Hematopoietic multipotent progenitor cell (in vitro differentiated cells): Measurements from ENCODE around the gene DDAH2. TPM values are rescaled to one million over a fixed set of nuclear protein-coding genes. Genes with fewer than 3 reads are reported as not detected.
"Not testable (repeated sequence)": the region's sequence is repeated elsewhere in the genome, so short reads cannot be mapped to it uniquely, and the experiment has no call there.

Experiments
- DNase-seq, 3 donors: peaks; one replicate each; pipeline ENCODE4 v3.0.0-alpha.2; 2011 to 2015; ENCODE audit warnings: low read depth in 2 of 3, low spot score in 2 of 3
- total RNA-seq: library from RNA; depleted of rRNA; stranded (reverse); fragments of >200 nt; gene quantifications from one replicate; pipeline ENCODE4 v1.2.3, GENCODE V29; 2012

DDAH2 gene
- total RNA-seq, 1 donor, result 223 TPM

GRCh38 chr6:31715022-31715958, 13.8 kb downstream of the DDAH2 start, which contains the start of gene LY6G6D:
Gene LY6G6D, plus strand, starts transcription at chr6:31715348. Its CDS starts 8 bp downstream, at chr6:31715356.
- no peak for DNase-seq

GRCh38 chr6:31713991-31714684, 15.0 kb downstream of the DDAH2 start:
- no peak for DNase-seq

- no peak for DNase-seq
These were observed 15.6 kb downstream of the DDAH2 start for GRCh38 chr6:31713465-31713864.

- peak in 2 of 3 donors; percentile 66 to 74 for DNase-seq
These were observed 16.8 kb downstream of the DDAH2 start for GRCh38 chr6:31712296-31712695.

GRCh38 chr6:31711233-31711632, 17.9 kb downstream of the DDAH2 start:
- DNase-seq, result peak in 2 of 3 donors; percentile 54 to 64

- no peak for DNase-seq
These were observed 18.4 kb downstream of the DDAH2 start for GRCh38 chr6:31710523-31711219.

GRCh38 chr6:31709157-31709556, 19.9 kb downstream of the DDAH2 start:
- not testable (repeated sequence) for DNase-seq

GRCh38 chr6:31708224-31708623, 20.9 kb downstream of the DDAH2 start:
- no peak for DNase-seq

- DNase-seq, result no peak
These were observed 21.4 kb downstream of the DDAH2 start for GRCh38 chr6:31707701-31708100.

- DNase-seq, result no peak
These were observed 22.5 kb downstream of the DDAH2 start, which contains the start of gene LY6G6F for GRCh38 chr6:31706599-31706998. Gene LY6G6F, plus strand, starts transcription at chr6:31706866. Its CDS starts 41 bp downstream, at chr6:31706907.

GRCh38 chr6:31705931-31706330, 23.2 kb downstream of the DDAH2 start:
- no peak for DNase-seq

- DNase-seq, result peak; percentile 88 to 99 (median 98)
These were observed 26.0 kb downstream of the DDAH2 start, which contains the start of gene ABHD16A for GRCh38 chr6:31702819-31703716. Gene ABHD16A, minus strand, starts transcription at chr6:31703324. Its CDS starts 43 bp downstream, at chr6:31703281.

- peak in 1 of 3 donors; percentile 52 for DNase-seq
These were observed 26.7 kb downstream of the DDAH2 start for GRCh38 chr6:31702405-31702818.

- no peak for DNase-seq
These were observed 27.3 kb downstream of the DDAH2 start for GRCh38 chr6:31701666-31702404.

- DNase-seq, result no peak
These were observed 28.2 kb downstream of the DDAH2 start for GRCh38 chr6:31700740-31701401.

- DNase-seq, result no peak
These were observed 31.5 kb downstream of the DDAH2 start for GRCh38 chr6:31697555-31697954.

- DNase-seq, result no peak
These were observed 35.6 kb downstream of the DDAH2 start for GRCh38 chr6:31693535-31693934.

- DNase-seq, result no peak
These were observed 36.2 kb downstream of the DDAH2 start for GRCh38 chr6:31692886-31693285.
